IPS-NIHi11 (cell line): ENCODE measurements around the gene MEGF6.
"Not testable (repeated sequence)": the region's sequence is repeated elsewhere in the genome, so short reads cannot be mapped to it uniquely, and the experiment has no call there.

Experiments used
- DNase-seq: peaks from one replicate; pipeline ENCODE4 v3.0.0; 2012; ENCODE audit warnings: mixed read lengths, low spot score

The MEGF6 gene

GRCh38 chr1:3595949-3596348 lies 15.4 kb downstream of the MEGF6 start:
- DNase-seq, result no peak

- DNase-seq, result no peak
These were observed 16.5 kb downstream of the MEGF6 start for GRCh38 chr1:3594706-3595377.

DNA sequence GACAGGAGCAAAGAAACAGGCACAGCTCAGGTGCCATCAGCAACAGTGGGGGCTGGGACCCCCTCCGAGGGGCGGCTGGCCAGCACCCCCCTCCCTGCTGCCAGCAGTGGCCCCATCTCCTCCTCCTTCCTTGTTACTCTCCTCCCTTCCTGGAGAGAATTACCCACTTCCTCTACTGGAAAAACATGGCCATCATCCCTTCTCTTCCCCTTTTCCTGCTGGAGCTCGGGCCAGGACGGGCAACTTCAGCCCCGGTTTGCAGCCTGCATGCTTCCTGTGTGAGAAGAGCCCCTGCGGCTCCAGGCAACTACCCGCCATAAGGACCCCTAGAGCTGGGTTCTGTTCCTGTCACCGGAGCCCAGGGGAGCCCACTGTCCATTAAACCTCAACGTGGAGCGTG lies 17.6 kb downstream of the MEGF6 start:
- no peak for DNase-seq

GRCh38 chr1:3593334-3593733 lies 18.0 kb downstream of the MEGF6 start:
- DNase-seq, result no peak

DNA sequence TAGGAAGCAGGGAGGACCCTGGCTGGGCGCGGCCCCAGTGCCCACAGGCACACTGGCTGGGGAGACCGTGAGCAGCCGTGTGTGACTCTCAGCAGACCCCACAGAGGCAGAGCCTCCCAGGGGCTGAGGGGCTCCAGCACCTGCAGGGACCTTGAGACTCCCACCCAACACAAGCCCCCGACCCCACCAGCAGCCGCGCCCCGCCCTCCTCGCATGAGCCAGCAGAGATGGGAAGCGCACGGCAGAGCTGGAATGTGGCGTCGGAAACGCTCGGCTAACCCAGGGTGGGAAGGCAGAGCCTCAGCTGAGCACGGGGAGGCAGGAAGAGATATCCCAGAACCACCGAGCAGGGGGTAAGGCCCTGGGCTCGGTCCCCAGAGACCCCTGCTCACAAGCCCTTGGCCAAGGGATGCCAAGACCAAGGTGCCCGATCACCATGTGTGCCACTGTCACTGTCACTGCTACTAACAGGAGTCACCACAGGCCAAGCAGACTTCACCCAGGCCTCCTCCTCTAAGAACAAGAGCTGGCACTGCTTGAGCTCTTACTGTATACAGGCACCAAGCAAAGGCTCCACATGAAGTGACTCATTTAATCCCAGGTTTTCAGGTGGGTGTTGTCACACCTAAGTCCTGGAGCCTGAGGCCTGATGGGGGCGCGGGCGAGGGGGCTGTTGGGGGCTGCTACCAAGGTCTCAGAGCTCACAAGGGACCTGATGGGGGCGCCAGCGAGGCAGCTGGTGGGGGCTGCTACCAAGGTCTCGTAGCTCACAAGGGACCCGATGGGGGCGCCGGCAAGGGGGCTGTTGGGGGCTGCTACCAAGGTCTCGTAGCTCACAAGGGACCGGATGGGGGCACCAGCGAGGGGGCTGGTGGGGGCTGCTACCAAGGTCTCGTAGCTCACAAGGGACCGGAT lies 20.1 kb downstream of the MEGF6 start:
- DNase-seq, result peak; percentile 67

DNA sequence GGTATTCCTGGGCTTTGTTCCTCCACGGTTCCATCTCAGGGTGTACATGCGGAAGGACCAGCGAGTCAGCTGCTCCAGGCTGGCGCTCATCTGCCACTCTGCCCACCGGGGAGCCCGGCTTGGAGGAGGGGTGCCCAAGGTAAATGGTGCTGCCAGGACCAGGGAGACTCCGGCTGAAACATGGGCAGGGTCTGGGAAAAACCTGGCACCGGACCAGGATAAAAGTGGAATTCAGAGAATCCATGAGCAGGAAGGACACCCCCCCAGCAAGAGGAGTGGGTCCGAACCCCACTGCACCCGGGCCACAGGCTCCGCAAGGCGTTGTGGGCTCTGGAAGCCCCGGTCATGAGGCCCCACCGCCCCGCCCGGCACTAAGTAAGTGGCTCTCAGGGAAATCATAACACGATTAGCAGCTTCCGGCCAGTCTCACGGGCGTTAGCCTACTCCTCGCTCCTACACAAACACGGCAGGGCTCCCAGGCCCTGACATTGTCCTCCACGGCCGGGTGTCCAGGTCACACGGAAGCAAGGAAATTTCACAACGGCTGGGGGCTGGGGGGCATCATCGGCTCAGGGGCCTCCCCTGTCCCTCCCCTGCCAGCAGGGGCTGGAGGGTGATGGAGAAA lies 21.1 kb downstream of the MEGF6 start:
- DNase-seq, result no peak

- DNase-seq, result no peak
These were observed 22.9 kb downstream of the MEGF6 start for GRCh38 chr1:3588395-3588794.

GRCh38 chr1:3586986-3587759 lies 24.1 kb downstream of the MEGF6 start:
- DNase-seq, result no peak

- no peak for DNase-seq
These were observed 25.3 kb downstream of the MEGF6 start for GRCh38 chr1:3585940-3586568.

DNA sequence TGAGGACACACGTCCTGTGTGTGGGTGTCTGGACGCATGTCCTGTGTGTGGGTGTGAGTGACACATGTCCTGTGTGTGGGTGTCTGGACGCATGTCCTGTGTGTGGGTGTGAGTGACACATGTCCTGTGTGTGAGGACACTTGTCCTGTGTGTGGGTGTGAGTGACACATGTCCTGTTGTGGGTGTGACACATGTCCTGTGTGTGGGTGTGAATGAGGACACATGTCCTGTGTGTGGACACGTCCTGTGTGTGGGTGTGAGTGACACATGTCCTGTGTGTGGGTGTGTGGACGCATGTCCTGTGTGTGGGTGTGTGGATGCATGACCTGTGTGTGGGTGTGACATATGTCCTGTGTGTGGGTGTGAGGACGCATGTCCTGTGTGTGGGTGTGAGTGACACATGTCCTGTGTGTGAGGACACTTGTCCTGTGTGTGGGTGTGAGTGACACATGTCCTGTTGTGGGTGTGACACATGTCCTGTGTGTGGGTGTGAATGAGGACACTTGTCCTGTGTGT lies 25.9 kb downstream of the MEGF6 start:
- DNase-seq, result not testable (repeated sequence)

DNA sequence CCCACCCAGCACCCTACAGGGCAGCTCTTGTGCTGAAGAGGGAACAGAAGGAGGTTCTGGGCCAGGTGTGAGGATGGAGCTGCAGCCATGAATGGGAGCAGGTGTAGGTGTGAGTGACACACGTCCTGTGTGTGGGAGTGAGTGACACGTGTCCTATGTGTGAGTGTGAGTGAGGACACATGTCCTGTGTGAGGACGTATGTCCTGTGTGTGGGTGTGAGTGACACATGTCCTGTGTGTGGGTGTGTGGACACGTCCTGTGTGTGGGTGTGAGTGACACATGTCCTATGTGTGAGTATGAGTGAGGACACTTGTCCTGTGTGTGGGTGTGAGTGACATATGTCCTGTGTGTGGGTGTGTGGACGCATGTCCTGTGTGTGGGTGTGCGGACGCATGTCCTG lies 26.4 kb downstream of the MEGF6 start:
- DNase-seq, result no peak

DNA sequence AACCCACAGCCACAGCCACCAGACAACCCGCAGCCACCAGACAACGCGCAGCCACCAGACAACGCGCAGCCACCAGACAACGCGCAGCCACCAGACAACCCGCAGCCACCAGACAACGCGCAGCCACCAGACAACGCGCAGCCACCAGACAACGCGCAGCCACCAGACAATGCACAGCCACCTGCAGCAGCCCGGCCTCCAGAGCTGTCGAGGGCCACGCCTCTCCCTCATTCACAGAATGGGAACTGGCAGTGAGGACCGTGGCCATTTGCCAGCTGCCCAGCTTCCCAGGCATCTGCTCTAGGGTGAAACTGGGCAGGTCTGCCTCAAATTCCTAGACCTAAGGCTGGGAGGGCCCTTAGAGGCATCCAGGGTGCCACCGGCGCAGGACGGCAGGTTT lies 27.6 kb downstream of the MEGF6 start:
- not testable (repeated sequence) for DNase-seq

DNA sequence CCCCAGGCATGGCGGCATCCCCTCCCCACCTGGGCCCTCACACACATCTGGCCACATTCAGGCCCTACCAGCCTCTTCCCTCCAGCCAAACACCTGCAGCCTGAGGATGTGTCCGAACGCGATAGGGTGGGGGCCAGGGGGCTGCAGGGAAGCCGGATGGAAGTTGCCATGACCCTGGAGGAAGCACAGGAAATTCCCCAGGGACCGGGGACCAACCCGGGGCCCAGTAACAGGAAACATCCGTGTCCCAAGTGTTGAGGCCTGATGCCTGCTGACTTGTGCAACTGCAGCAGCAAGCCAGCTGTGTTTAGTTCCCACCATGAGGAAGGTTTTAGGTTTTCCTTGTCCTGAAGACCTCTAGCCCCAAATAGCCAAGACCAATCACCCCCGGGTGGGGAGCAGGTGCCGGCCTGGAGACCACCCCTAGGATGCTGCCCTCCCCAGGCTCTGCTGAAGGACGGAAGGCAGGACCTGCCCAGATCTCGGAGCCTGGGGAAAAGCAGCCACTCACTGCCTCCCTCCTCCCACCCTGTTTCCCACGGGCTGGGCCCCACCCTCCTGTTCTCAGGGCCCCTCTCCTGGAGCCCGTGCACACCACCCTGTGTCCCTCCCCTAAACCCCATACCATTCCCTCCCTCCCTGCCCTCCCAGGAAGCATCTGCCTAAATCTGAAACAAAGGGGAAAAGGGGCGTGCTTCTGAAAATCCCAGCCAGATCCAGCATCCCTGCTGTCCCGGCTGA lies 29.8 kb downstream of the MEGF6 start:
- no peak for DNase-seq

- DNase-seq, result no peak
These were observed 31.1 kb downstream of the MEGF6 start for GRCh38 chr1:3580231-3580630.

- DNase-seq, result no peak
These were observed 31.7 kb downstream of the MEGF6 start for GRCh38 chr1:3579626-3580025.

GRCh38 chr1:3578906-3579305 lies 32.4 kb downstream of the MEGF6 start:
- no peak for DNase-seq

DNA sequence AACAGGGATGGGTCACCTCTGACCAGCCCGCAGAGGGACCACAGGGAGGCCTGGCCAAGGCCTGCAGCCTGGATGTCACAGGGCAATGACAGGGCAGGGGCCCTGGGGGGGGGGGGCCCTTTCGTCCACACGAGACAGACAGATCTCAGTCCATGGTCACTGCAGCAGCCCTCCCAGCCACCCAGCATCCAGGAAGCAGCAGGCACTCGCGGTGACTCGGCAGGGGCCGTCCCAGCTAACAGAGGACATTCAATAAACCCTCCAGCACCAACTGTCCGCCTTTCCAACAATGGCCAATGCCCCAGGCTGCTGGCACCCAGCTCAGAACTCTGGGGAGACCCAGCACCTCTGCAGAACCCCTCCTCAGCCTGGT lies 32.9 kb downstream of the MEGF6 start:
- no peak for DNase-seq

DNA sequence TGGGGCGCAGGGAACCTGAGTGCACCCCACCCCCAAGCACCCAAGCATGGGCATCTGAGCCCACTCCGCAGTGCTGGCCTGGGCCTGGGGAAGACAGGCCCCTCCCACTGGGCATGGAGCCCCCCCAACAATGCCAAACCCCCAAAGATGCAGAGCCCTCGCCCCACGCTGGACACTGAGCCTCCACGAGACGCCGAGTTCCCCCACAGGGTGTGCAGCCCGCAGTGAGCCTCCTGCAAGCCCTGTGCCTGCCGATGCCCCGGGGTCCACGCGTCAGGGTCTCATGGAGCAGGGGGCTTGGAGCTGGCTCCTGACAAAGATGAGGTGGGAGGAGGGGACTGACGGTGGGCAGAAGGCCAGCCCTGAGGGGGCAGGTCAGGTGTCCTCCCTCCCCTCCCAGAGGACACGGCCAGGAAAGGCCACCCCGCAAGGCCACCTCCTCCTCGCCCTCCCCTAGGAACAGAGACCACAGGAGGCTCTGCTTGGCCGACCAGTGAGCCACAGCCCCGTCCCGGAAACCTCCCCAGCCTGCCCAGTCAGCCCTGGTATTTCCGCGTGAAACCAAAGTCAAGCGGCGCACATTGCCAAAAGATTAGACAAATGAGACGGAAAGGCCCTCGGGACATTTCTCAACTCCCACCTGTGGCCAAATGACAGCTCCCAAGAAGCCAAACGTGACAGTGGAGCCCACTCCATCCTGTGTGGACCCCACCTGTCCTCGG lies 33.4 kb downstream of the MEGF6 start:
- no peak for DNase-seq

GRCh38 chr1:3577300-3577699 lies 34.0 kb downstream of the MEGF6 start:
- no peak for DNase-seq

DNA sequence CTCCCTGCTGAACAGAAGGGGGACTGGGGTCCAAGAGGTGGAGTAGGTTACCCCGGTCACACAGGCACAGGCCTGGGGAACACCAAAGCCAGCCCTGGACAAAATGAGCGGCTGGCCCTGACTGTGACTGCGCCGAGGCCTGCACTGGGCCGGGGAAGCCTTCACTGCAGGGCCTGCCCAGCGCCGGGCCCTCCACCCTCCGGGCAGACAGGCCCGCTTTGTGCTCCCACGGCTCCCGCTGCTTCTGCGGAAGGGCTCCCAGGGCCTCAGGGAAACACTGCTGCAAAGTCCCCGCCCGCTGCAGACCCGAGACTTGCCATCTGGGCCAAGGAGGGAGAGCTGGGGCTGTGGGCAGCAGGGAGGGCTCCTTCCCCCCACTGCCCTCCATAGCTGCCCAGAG lies 35.3 kb downstream of the MEGF6 start:
- no peak for DNase-seq
